Spleen (tissue), 11 donors: ENCODE data around the gene GPR52. TPM values are rescaled to one million over a fixed set of nuclear protein-coding genes. Genes with fewer than 3 reads are reported as not detected.

Experiments
- DNase-seq: peaks from one replicate; pipeline ENCODE4 v3.0.0-alpha.2; 2020
- H3K27ac ChIP-seq, 8 donors: fragments of 200-600 bp; sonication (generic) in 7 of 8; 1 replicate in 4 of 8; 2 replicates in 4 of 8; pipeline versions ENCODE4 v1.5.0 to v1.8.0; 2016 to 2021; ENCODE audit warnings: inconsistent platforms in 4 of 8, mild to moderate bottlenecking in 4 of 8, moderate library complexity in 1 of 8
- H3K27me3 ChIP-seq, 7 donors: fragments of 200-600 bp; sonication (generic) in 6 of 7; replicated peaks in 1 of 7; 1 replicate in 4 of 7; 2 replicates in 3 of 7; pipeline versions ENCODE4 v1.5.0 to v1.8.0; 2016 to 2021; ENCODE audit warnings: inconsistent platforms in 3 of 7, mild to moderate bottlenecking in 1 of 7
- H3K36me3 ChIP-seq, 6 donors: fragments of 200-600 bp; sonication (generic) in 5 of 6; 1 replicate in 4 of 6; 2 replicates in 2 of 6; pipeline versions ENCODE4 v1.5.0 to v1.8.0; 2016 to 2021; ENCODE audit warnings: inconsistent platforms in 2 of 6
- H3K4me1 ChIP-seq, 6 donors: fragments of 200-600 bp; sonication (generic) in 5 of 6; 1 replicate in 3 of 6; 2 replicates in 3 of 6; pipeline versions ENCODE4 v1.5.0 to v1.8.0; 2016 to 2021; ENCODE audit warnings: inconsistent platforms in 3 of 6
- H3K4me3 ChIP-seq, 8 donors: fragments of 200-600 bp; sonication (generic) in 7 of 8; 1 replicate in 4 of 8; 2 replicates in 4 of 8; pipeline versions ENCODE4 v1.5.0 to v1.8.0; 2016 to 2021; ENCODE audit warnings: inconsistent platforms in 4 of 8, mild to moderate bottlenecking in 4 of 8, moderate library complexity in 2 of 8
- H3K9me3 ChIP-seq, 8 donors: fragments of 200-600 bp; sonication (generic) in 7 of 8; 1 replicate in 4 of 8; 2 replicates in 4 of 8; pipeline versions ENCODE4 v1.5.0 to v1.8.0; 2016 to 2021; ENCODE audit warnings: inconsistent platforms in 4 of 8
- CTCF ChIP-seq, 11 experiments: fragments of 200-600 bp in 7 of 11; fragments of 450-650 bp in 4 of 11; sonication (generic) in 4 of 11; IDR thresholded peaks in 8 of 11; conservative IDR thresholded peaks in 3 of 11; 1 replicate in 7 of 11; 2 replicates in 4 of 11; pipeline versions ENCODE4 v1.4.0 to v1.8.0; 2016 to 2021; ENCODE audit warnings: antibody characterized with exemption in 11 of 11, inconsistent platforms in 4 of 11, mild to moderate bottlenecking in 1 of 11
- POLR2A ChIP-seq, 3 donors: fragments of 450-650 bp; IDR thresholded peaks; one replicate each; pipeline ENCODE4 v1.5.1; 2017; ENCODE audit warnings: antibody characterized with exemption in 3 of 3, mild to moderate bottlenecking in 1 of 3
- POLR2AphosphoS5 ChIP-seq, 3 donors: sonication (generic); formaldehyde crosslinking; IDR thresholded peaks; one replicate each; pipeline ENCODE4 v1.5.1; 2017; ENCODE audit warnings: antibody characterized with exemption in 3 of 3
- intact Hi-C: fragments of 100-400 bp; cut with DNase I; formaldehyde crosslinking; loops from one replicate; pipeline ENCODE4 v1.15.0; 2023; ENCODE audit warnings: low total_unique reads
- polyA plus RNA-seq, 3 donors: library from polyadenylated mRNA; stranded (reverse); fragments of 200-250 nt; gene quantifications; one replicate each; pipeline ENCODE4 v1.2.1, GENCODE V29; 2013
- total RNA-seq, 7 donors: library from RNA; depleted of rRNA in 3 of 7; stranded (reverse); fragments of >200 nt in 3 of 7; fragmentation: NEBNext Ultra II Directional in 4 of 7; extraction: Animal tissue kit (Norgen Biotek cat#: 25700) in 4 of 7; gene quantifications; one replicate each; pipeline versions ENCODE4 v1.1.0 to v1.2.1, GENCODE V29; 2016 to 2021
- donor health status: healthy with polysubstance abuse.
- donor health status: DM: no; HTN: no; CAD: no; lungs with moderate emphysema.
- donor health status: DM: no; HTN: no; CAD: no.
- donor health status: Bipolar disorder and iron deficiency.
- donor health status: healthy.
- donor health status: DM: no; HTN: no; CAD: no.
- donor health status: DM: yes; HTN: yes; CAD: no.

GPR52 gene
- total and polyA plus RNA-seq, 10 donors: 0.13 to 21.4 (median 6.3) TPM; not detected in 2

- DNase-seq: no peak
- no peak overlapping the region for H3K27ac ChIP-seq
- no peaks in the 10 kb centered on the region for H3K36me3 ChIP-seq
- intact Hi-C loops: no loop called here
- H3K27me3 ChIP-seq: no peaks in the 10 kb centered on the region
- H3K4me1 ChIP-seq: no peaks in the 10 kb centered on the region
- H3K4me3 ChIP-seq: no peak overlapping the region
- TF ChIP-seq POLR2AphosphoS5 (IDR thresholded peaks at IDR 0.05): no peak
- TF ChIP-seq POLR2A (IDR thresholded peaks at IDR 0.05): no peak
- TF ChIP-seq CTCF (IDR thresholded peaks at IDR 0.05 in 8 of 11, conservative IDR thresholded peaks at IDR 0.05 in 3 of 11): no peak
- H3K9me3 ChIP-seq: no peaks in the 10 kb centered on the region
These were observed 49.7 kb downstream of the GPR52 start for GRCh38 chr1:174497478-174497877.
